DOHH2 (cell line): ENCODE data around the gene ARF6.

Source experiments
- EZH2phosphoT487 ChIP-seq: fragments of 200-600 bp; sonication (generic); IDR thresholded peaks from 2 replicates; pipeline ENCODE4 v1.6.1; 2017; ENCODE audit warnings: borderline replicate concordance, mild to moderate bottlenecking, antibody characterized with exemption, low read length, moderate library complexity, mixed read lengths
- TF ChIP-seq, protein P1 (sequence below): fragments of 200-600 bp; sonication (generic); IDR thresholded peaks from one replicate; pipeline ENCODE4 v1.5.1; 2014; ENCODE audit warnings: antibody characterized with exemption, mild to moderate bottlenecking, low read depth, low read length; ENCODE audit not compliant: poor library complexity, severe bottlenecking

DNA sequence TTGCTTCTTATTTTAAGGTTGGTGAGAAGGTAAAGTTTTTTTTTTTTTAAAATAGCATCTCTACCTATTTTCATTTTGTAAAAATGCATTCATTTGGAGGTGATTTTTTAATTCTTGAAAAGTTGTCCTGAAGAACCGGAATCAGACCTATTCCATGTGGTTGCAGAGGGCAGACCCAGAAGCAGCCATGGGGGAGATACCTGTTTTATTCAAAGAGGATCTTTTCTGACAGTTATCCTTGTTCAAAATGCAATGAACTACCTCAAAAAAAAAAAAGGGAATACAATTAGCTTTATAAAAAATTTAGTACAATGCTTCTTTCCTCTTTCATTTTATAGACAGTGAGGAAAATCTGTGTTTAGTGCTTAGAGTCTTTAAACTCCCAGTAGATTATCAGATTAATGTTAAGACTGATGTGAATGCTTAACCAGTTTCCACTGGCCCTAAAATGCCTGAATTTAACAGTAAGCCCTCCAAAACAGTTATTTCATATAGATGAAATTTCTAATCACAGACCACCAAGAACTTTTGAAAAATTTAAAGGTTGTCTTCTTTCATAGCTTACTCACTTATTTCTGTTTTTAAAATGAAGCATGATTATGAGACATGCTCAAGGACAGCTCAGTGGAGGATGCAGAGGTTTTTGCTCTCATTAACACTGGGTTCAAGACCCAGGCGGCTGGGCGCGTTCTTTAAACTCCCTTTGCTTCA, 31.7 kb upstream of the ARF6 start:
- TF ChIP-seq, protein P1, sequence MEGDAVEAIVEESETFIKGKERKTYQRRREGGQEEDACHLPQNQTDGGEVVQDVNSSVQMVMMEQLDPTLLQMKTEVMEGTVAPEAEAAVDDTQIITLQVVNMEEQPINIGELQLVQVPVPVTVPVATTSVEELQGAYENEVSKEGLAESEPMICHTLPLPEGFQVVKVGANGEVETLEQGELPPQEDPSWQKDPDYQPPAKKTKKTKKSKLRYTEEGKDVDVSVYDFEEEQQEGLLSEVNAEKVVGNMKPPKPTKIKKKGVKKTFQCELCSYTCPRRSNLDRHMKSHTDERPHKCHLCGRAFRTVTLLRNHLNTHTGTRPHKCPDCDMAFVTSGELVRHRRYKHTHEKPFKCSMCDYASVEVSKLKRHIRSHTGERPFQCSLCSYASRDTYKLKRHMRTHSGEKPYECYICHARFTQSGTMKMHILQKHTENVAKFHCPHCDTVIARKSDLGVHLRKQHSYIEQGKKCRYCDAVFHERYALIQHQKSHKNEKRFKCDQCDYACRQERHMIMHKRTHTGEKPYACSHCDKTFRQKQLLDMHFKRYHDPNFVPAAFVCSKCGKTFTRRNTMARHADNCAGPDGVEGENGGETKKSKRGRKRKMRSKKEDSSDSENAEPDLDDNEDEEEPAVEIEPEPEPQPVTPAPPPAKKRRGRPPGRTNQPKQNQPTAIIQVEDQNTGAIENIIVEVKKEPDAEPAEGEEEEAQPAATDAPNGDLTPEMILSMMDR, result no peak
- no peak for TF ChIP-seq EZH2phosphoT487
